ENCODE data around the gene CELF3. TPM values are rescaled to one million over a fixed set of nuclear protein-coding genes. Genes with fewer than 3 reads are reported as not detected.

The CELF3 gene
- total and polyA plus RNA-seq, 11 donors, result not detected

DNA sequence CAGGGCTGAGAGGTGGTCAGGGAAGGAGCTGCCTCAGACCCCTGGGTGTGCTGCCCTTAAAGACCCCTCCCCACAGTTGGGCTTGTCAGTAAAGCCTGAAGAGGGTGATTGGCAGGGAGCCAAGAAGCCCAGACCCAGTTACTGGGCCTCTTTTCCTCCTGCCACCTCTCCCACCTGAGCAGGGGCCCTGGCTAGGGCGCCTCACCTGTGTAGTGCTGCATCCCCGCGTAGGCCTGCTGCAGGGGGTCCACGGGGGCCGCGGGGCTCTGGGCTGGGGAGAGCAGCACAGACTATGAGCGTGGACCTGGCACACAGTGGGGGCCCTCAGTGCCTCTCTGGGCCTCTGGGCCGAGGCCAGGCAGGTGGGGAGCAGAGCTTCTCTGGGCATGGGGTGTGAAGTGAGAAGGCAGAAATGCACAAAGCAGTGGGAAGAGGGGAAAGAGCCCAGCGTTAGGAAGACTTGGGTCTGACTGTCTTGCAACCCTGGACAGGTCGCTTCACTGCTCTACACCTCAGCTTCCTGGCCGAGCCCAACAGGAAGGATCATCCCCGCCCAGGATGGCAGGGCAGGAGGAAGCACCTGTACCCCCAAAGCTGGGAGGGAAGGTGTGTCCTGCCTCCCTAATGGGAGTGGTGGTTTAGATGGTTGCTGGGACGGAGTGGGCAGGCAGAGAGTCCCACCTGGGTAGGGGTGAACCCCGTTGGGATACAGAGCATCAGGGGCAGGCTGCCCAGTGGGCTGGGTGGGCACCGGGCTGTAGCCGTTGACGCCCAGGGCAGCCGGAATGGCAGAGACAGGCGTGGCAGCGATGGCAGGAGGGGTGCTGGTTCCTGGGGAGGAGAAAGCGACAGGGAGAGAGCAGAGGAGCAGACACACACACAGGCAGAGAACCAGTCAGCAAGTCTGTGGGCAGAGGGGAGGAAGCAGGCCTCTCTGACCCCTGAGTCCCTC, 9.9 kb downstream of the CELF3 start:
- ATAC-seq (peak in 1 of 4 donors; percentile 14), DNase-seq (no peak)
- H3K27ac ChIP-seq, result no peak overlapping the region
- no peak overlapping the region for H3K4me3 ChIP-seq
- no peaks in the 10 kb centered on the region for H3K9me3 ChIP-seq
- H3K27me3 ChIP-seq, result peaks cover 0 to 8% (median 0%) of the 10 kb centered on the region in 9 donors
- H3K36me3 ChIP-seq, result peaks cover 0 to 4% (median under 1%) of the 10 kb centered on the region in 9 donors
- WGBS, 4 donors, result 76 to 80% (median 77%) methylated on average over 15 to 21 of the region's 21 CpGs
- intact Hi-C loops (cut with DNase I), result no loop called here
- no peaks in the 10 kb centered on the region for H3K4me1 ChIP-seq
- TF ChIP-seq, protein P1, sequence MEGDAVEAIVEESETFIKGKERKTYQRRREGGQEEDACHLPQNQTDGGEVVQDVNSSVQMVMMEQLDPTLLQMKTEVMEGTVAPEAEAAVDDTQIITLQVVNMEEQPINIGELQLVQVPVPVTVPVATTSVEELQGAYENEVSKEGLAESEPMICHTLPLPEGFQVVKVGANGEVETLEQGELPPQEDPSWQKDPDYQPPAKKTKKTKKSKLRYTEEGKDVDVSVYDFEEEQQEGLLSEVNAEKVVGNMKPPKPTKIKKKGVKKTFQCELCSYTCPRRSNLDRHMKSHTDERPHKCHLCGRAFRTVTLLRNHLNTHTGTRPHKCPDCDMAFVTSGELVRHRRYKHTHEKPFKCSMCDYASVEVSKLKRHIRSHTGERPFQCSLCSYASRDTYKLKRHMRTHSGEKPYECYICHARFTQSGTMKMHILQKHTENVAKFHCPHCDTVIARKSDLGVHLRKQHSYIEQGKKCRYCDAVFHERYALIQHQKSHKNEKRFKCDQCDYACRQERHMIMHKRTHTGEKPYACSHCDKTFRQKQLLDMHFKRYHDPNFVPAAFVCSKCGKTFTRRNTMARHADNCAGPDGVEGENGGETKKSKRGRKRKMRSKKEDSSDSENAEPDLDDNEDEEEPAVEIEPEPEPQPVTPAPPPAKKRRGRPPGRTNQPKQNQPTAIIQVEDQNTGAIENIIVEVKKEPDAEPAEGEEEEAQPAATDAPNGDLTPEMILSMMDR (IDR thresholded peaks at IDR 0.05), result no peak
- no peak for TF ChIP-seq POLR2A (IDR thresholded peaks at IDR 0.05)

DNA sequence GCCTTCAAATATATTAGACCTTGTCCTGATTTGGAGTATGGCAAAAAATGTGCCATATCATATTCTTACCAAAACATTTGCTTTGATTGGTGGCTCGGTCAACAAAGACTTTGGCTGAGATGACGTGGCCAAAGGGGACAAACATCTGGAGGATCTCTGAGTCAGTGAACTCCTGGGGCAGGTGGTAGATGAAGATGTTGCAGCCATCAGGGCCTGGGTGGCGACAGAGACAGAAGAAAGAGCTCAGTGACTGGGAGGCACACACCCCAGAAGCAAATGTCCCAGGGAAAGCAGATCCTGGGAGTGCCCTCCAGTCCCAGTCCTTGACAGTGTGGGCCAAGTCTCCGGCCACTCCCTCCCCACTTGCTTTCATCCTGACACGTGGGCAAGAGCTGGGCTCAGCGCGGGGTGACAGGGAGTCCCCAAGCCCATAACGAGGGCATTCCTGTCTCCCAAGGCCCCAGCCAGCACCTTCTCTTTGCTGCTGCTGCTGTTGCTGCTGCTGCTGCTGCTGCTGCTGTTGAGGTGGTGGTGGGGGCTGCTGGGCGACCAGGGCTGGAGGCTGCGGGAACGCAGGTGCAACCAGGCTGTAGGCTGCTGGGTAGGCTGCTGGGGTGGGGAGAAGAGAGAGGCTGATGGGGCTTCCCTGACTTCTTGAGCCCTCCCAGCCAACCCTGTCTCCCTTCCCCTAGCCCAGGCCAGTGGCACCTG, 10.7 kb downstream of the CELF3 start:
- H3K4me1 ChIP-seq, result no peaks in the 10 kb centered on the region
- H3K27me3 ChIP-seq, result peaks cover 0 to 1% (median 0%) of the 10 kb centered on the region in 9 donors
- ATAC-seq (no peak), DNase-seq (no peak)
- no peak overlapping the region for H3K4me3 ChIP-seq
- H3K9me3 ChIP-seq, result no peaks in the 10 kb centered on the region
- no peak for TF ChIP-seq POLR2A (IDR thresholded peaks at IDR 0.05)
- TF ChIP-seq, protein P1 (IDR thresholded peaks at IDR 0.05), result no peak
- WGBS, 4 donors, result 56 to 71% (median 68%) methylated on average over 8 to 11 of the region's 11 CpGs
- intact Hi-C loops (cut with DNase I), result no loop called here
- no peak overlapping the region for H3K27ac ChIP-seq
- H3K36me3 ChIP-seq, result peaks cover 0 to 12% (median 9%) of the 10 kb centered on the region in 9 donors

DNA sequence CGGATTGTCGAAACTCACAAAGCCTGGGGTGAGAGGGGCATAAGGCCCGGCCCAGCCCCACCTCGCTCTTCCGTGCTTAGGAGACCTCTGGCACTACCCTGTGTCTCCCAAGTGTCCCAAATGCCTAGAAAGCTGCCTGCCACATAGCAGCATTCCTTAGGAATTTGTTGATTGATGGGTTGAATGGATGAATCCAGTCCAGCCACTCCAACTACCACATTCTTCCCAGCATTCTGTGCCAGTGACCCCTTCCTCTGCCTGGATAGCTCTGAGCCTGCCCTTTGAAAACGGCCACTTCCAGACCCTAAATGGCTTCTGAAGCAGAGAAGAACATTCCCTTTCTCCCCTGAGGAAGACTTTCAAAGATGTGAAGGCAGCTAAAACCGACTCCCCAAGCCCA, 11.5 kb downstream of the CELF3 start:
- H3K4me3 ChIP-seq, result no peak overlapping the region
- H3K27me3 ChIP-seq, result no peaks in the 10 kb centered on the region
- ATAC-seq, result no peak
- intact Hi-C loops (cut with DNase I), result no loop called here
- no peaks in the 10 kb centered on the region for H3K4me1 ChIP-seq
- peaks cover 0 to 19% (median 17%) of the 10 kb centered on the region in 9 donors for H3K36me3 ChIP-seq
- no peak overlapping the region for H3K27ac ChIP-seq
- WGBS, 4 donors, result 81 to 88% (median 85%) methylated on average over 4 to 7 of the region's 7 CpGs
- DNase-seq, result no peak
- no peaks in the 10 kb centered on the region for H3K9me3 ChIP-seq
- TF ChIP-seq, protein P1 (IDR thresholded peaks at IDR 0.05), result no peak
- TF ChIP-seq POLR2A (IDR thresholded peaks at IDR 0.05), result no peak

DNA sequence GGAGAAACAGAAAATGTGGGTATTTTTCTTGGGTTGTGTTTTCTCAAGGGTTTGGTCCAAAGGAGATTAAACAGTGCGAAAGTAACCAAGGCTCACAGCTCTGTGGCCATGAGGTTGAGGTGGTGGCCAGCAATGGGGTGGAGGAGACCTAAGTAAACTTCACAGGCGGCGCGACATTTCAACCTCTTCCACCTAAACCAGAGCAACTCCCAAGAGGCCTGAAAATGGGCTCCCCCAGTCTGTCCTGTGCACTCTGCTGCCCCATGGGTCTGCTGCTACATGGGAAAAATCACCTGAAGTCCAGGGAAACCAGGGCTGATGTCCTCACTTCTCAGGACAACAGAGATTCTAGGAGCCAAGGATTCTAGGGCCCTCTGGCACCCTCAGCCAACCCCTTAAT, 12.4 kb downstream of the CELF3 start:
- Histone ChIP-seq H3K36me3 (peaks cover 0 to 28% (median 26%) of the 10 kb centered on the region in 9 donors), H3K27me3 (no peaks in the 10 kb centered on the region), H3K4me3 (no peak overlapping the region), H3K9me3 (no peaks in the 10 kb centered on the region), H3K4me1 (no peaks in the 10 kb centered on the region), H3K27ac (no peak overlapping the region)
- WGBS, 4 donors, result 67 to 85% (median 79%) methylated on average over 4 of the region's 4 CpGs
- DNase-seq, result no peak
- intact Hi-C loops (cut with DNase I), result no loop called here
- no peak for ATAC-seq
- TF ChIP-seq POLR2A (IDR thresholded peaks at IDR 0.05), result no peak
- TF ChIP-seq, protein P1 (IDR thresholded peaks at IDR 0.05), result no peak

All from heart left ventricle (tissue), 16 donors.